Panc1 (cell line): ENCODE results near the gene RUNX1.

Experiments used
- POLR2AphosphoS5 ChIP-seq: IDR thresholded peaks from 2 replicates; pipeline ENCODE4 v1.6.1; 2012; ENCODE audit warnings: mild to moderate bottlenecking, low read depth, low read length, moderate library complexity
- TF ChIP-seq, protein P1 (sequence below): fragments of 450-650 bp; IDR thresholded peaks from 2 replicates; pipeline ENCODE4 v1.5.1; 2017; ENCODE audit warnings: mild to moderate bottlenecking
- TF ChIP-seq, protein P2 (sequence below), 2 experiments: IDR thresholded peaks; 2 replicates each; pipeline ENCODE4 v1.6.1; 2011 to 2012; ENCODE audit warnings: low read depth in 2 of 2, control low read depth in 1 of 2, low read length in 1 of 2, mild to moderate bottlenecking in 1 of 2, moderate library complexity in 1 of 2; ENCODE audit not compliant: insufficient read depth in 1 of 2

DNA sequence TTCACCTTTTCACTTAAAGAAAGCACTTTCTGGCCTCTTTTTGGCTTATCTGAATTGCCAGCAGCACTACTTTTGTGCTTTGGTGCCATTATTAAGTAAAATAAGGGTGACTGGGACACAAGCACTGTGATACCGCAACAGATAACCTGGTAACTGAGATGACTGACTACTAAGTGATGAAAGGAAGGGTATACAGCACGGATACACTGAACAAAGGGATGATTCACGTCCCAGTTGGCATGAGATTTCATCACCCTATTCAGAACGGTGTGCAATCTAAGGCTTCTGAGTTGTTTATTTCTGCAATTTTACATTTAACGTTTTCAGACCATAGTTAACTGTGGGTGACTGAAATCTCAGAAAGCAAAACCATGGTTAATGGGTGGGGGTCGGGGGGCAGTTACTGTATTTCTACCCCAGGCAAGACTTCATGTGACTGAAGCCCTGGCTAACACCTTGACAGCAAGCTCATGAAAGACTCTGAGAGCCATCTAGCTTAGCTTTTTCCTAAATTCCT is 277.5 kb downstream of the RUNX1 start:
- TF ChIP-seq, protein P1, sequence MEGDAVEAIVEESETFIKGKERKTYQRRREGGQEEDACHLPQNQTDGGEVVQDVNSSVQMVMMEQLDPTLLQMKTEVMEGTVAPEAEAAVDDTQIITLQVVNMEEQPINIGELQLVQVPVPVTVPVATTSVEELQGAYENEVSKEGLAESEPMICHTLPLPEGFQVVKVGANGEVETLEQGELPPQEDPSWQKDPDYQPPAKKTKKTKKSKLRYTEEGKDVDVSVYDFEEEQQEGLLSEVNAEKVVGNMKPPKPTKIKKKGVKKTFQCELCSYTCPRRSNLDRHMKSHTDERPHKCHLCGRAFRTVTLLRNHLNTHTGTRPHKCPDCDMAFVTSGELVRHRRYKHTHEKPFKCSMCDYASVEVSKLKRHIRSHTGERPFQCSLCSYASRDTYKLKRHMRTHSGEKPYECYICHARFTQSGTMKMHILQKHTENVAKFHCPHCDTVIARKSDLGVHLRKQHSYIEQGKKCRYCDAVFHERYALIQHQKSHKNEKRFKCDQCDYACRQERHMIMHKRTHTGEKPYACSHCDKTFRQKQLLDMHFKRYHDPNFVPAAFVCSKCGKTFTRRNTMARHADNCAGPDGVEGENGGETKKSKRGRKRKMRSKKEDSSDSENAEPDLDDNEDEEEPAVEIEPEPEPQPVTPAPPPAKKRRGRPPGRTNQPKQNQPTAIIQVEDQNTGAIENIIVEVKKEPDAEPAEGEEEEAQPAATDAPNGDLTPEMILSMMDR = no peak
- TF ChIP-seq POLR2AphosphoS5 = no peak
- TF ChIP-seq, protein P2, sequence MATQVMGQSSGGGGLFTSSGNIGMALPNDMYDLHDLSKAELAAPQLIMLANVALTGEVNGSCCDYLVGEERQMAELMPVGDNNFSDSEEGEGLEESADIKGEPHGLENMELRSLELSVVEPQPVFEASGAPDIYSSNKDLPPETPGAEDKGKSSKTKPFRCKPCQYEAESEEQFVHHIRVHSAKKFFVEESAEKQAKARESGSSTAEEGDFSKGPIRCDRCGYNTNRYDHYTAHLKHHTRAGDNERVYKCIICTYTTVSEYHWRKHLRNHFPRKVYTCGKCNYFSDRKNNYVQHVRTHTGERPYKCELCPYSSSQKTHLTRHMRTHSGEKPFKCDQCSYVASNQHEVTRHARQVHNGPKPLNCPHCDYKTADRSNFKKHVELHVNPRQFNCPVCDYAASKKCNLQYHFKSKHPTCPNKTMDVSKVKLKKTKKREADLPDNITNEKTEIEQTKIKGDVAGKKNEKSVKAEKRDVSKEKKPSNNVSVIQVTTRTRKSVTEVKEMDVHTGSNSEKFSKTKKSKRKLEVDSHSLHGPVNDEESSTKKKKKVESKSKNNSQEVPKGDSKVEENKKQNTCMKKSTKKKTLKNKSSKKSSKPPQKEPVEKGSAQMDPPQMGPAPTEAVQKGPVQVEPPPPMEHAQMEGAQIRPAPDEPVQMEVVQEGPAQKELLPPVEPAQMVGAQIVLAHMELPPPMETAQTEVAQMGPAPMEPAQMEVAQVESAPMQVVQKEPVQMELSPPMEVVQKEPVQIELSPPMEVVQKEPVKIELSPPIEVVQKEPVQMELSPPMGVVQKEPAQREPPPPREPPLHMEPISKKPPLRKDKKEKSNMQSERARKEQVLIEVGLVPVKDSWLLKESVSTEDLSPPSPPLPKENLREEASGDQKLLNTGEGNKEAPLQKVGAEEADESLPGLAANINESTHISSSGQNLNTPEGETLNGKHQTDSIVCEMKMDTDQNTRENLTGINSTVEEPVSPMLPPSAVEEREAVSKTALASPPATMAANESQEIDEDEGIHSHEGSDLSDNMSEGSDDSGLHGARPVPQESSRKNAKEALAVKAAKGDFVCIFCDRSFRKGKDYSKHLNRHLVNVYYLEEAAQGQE (IDR thresholded peaks at IDR 0.05; ENCODE audit: insufficient read depth in 1 of 2, low read depth in 2 of 2, low read length in 1 of 2) = no peak
